ENCODE results near the gene TRIM66. TPM values are rescaled to one million over a fixed set of nuclear protein-coding genes. Genes with fewer than 3 reads are reported as not detected.

Gene TRIM66
- polyA plus RNA-seq, 2 of the 4 experiments (the other 2 are of a cell fraction) = 2.5 to 9.8 TPM

GRCh38 chr11:8577791-8578581 lies 104.5 kb downstream of the TRIM66 start (continued):
- TF ChIP-seq USF2 (IDR thresholded peaks at IDR 0.05) (no peak), CEBPB (IDR thresholded peaks at IDR 0.05) (no peak)

GRCh38 chr11:8574798-8575197 lies 107.7 kb downstream of the TRIM66 start:
- FAIRE-seq (no peak), ATAC-seq (no peak), DNase-seq (ENCODE audit: low read depth in 1 of 2, low spot score in 1 of 2) (no peak)
- no peak overlapping the region for H3K27ac ChIP-seq
- ChIA-PET CTCF (interaction anchor here (0.7 to 1.3 kb wide), 4 partner anchors 20 to 492 kb away, joined by 3 to 4 read pairs (median 3); partner anchors contain the start of gene LMO1), POLR2A (no interaction called here)
- WGBS (ENCODE audit: missing lambda C conversion rate) = 88% methylated on average over 1 of the region's 1 CpG
- TF ChIP-seq CEBPB (IDR thresholded peaks at IDR 0.05) (peak; percentile 70 to 83; a peak in 3 of 4 replicates), EP300 (IDR thresholded peaks at IDR 0.05) (no peak)
- H3K4me3 ChIP-seq = no peak overlapping the region
- H3K4me1 ChIP-seq = no peaks in the 10 kb centered on the region
- peaks cover 11% of the 10 kb centered on the region; the same call in 2 of the 3 replicates for H3K9me3 ChIP-seq
- H3K4me2 ChIP-seq = no peak overlapping the region

GRCh38 chr11:8573777-8574176 lies 108.7 kb downstream of the TRIM66 start:
- TF ChIP-seq HDAC2 (IDR thresholded peaks at IDR 0.05) (no peak), RARB (CRISPR knock-in tag; IDR thresholded peaks at IDR 0.05) (no peak), USF2 (IDR thresholded peaks at IDR 0.05) (no peak), HOXB5 (CRISPR knock-in tag; IDR thresholded peaks at IDR 0.05) (no peak), CBX2 (IDR thresholded peaks at IDR 0.05; ENCODE audit: borderline replicate concordance, low read depth) (no peak), RFX5 (IDR thresholded peaks at IDR 0.05) (no peak), HOXA7 (CRISPR knock-in tag; IDR thresholded peaks at IDR 0.05) (no peak), ZFP36 (IDR thresholded peaks at IDR 0.05; ENCODE audit: borderline replicate concordance, partially characterized antibody) (no peak), TFCP2L1 (CRISPR knock-in tag; IDR thresholded peaks at IDR 0.05) (no peak)
- TF ChIP-seq, protein P1, sequence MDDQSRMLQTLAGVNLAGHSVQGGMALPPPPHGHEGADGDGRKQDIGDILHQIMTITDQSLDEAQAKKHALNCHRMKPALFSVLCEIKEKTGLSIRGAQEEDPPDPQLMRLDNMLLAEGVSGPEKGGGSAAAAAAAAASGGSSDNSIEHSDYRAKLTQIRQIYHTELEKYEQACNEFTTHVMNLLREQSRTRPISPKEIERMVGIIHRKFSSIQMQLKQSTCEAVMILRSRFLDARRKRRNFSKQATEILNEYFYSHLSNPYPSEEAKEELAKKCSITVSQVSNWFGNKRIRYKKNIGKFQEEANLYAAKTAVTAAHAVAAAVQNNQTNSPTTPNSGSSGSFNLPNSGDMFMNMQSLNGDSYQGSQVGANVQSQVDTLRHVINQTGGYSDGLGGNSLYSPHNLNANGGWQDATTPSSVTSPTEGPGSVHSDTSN (IDR thresholded peaks at IDR 0.05) = no peak
- ChIA-PET POLR2A (no interaction called here), CTCF (interaction anchor here (1.2 kb wide), 1 partner anchor 310 kb away, joined by 3 read pairs; the partner anchor contains the start of gene LMO1)
- Histone ChIP-seq H3K4me3 (no peak overlapping the region), H3K4me1 (no peaks in the 10 kb centered on the region), H3K27ac (no peak overlapping the region), H3K9me3 (peaks cover 8% of the 10 kb centered on the region; the same call in 2 of the 3 replicates), H3K4me2 (no peak overlapping the region)
- DNase-seq (ENCODE audit: low read depth in 1 of 2, low spot score in 1 of 2) (no peak), FAIRE-seq (no peak), ATAC-seq (peak in 1 of 2 experiments; percentile 19; a peak in 2 of 6 replicates)
- WGBS (ENCODE audit: missing lambda C conversion rate) = 50% methylated on average over 1 of the region's 1 CpG

GRCh38 chr11:8567602-8568198 lies 114.8 kb downstream of the TRIM66 start:
- POLR2A ChIA-PET = no interaction called here
- no peak for FAIRE-seq

More at GRCh38 chr11:8567602-8568198, 114.8 kb downstream of the TRIM66 start:
- Histone ChIP-seq H3K4me2 (peak overlapping the region; percentile 7; the same call in 1 of the 3 replicates), H3K4me1 (peaks cover 8% of the 10 kb centered on the region; the same call in 2 of the 3 replicates), H3K27ac (no peak overlapping the region), H3K9me3 (no peaks in the 10 kb centered on the region), H3K4me3 (no peak overlapping the region)
- no peak for DNase-seq (ENCODE audit: low read depth in 1 of 2, low spot score in 1 of 2)
- WGBS (ENCODE audit: missing lambda C conversion rate) = 35% methylated on average over 2 of the region's 2 CpGs
- CTCF ChIA-PET = interaction anchor here (0.8 to 9.5 kb wide), 22 partner anchors 8 to 377 kb away, joined by 3 to 95 read pairs (median 4); partner anchors contain the start of genes LMO1 and STK33
- no peak for ATAC-seq
- TF ChIP-seq HES2 (IDR thresholded peaks at IDR 0.05) = no peak
- TF ChIP-seq BHLHE40 (IDR thresholded peaks at IDR 0.05; ENCODE audit: low read depth, low read length) = no peak
- no peak for TF ChIP-seq ZNF302 (CRISPR knock-in tag; IDR thresholded peaks at IDR 0.05)
- TF ChIP-seq NPAS2 (CRISPR knock-in tag; IDR thresholded peaks at IDR 0.05; ENCODE audit: borderline replicate concordance) = no peak
- no peak for TF ChIP-seq FOSL2 (IDR thresholded peaks at IDR 0.05)
- TF ChIP-seq FOSL2 (CRISPR knock-in tag; IDR thresholded peaks at IDR 0.05) = peak; percentile 47
